Measurements from ENCODE around the gene FGF3. TPM values are rescaled to one million over a fixed set of nuclear protein-coding genes. Genes with fewer than 3 reads are reported as not detected.

The FGF3 gene
- polyA plus RNA-seq, 3 donors, result not detected

GRCh38 chr11:69825037-69825834, 6.0 kb upstream of the FGF3 start:
- H3K4me1 ChIP-seq (ENCODE audit: control insufficient read depth in 1 of 2, insufficient read depth in 2 of 2, low read length in 2 of 2), result no peaks in the 10 kb centered on the region
- WGBS (ENCODE audit: insufficient coverage), result 77% methylated on average over 20 of the region's 20 CpGs
- no peaks in the 10 kb centered on the region for H3K79me2 ChIP-seq (ENCODE audit: insufficient read depth, low read length)
- H3K27ac ChIP-seq (ENCODE audit: low read depth in 1 of 2, low read length in 2 of 2), result no peak overlapping the region
- H3K4me1 Mint-ChIP-seq, result no peaks in the 10 kb centered on the region
- no peak overlapping the region for H3K27ac Mint-ChIP-seq
- no peak overlapping the region for H3K4me3 ChIP-seq (replicated peaks in 1 of 3; ENCODE audit: low read depth in 2 of 3, low read length in 3 of 3)
- no peak overlapping the region for H3K4me3 Mint-ChIP-seq
- no peak overlapping the region for H3K9ac ChIP-seq (ENCODE audit: insufficient read depth, low read length, poor library complexity, severe bottlenecking)
- no peak overlapping the region for H3K4me2 ChIP-seq (replicated peaks; ENCODE audit: extremely low read depth, low read length, poor library complexity, severe bottlenecking)
- H3K27me3 ChIP-seq (ENCODE audit: control insufficient read depth in 2 of 2, insufficient read depth in 2 of 2, low read length in 2 of 2), result peaks cover 0 to 8% of the 10 kb centered on the region in 2 donors
- H2AFZ ChIP-seq (ENCODE audit: insufficient read depth, low read depth, low read length, poor library complexity, severe bottlenecking), result no peak overlapping the region
- H3K36me3 ChIP-seq (replicated peaks in 1 of 2; ENCODE audit: control insufficient read depth in 1 of 2, insufficient read depth in 2 of 2, low read length in 2 of 2), result no peaks in the 10 kb centered on the region
- H3K9me3 ChIP-seq (replicated peaks in 1 of 2; ENCODE audit: control insufficient read depth in 1 of 2, insufficient read depth in 1 of 2, low read length in 2 of 2), result no peaks in the 10 kb centered on the region
- no peaks in the 10 kb centered on the region for H3K9me3 Mint-ChIP-seq
- TF ChIP-seq, protein P1, sequence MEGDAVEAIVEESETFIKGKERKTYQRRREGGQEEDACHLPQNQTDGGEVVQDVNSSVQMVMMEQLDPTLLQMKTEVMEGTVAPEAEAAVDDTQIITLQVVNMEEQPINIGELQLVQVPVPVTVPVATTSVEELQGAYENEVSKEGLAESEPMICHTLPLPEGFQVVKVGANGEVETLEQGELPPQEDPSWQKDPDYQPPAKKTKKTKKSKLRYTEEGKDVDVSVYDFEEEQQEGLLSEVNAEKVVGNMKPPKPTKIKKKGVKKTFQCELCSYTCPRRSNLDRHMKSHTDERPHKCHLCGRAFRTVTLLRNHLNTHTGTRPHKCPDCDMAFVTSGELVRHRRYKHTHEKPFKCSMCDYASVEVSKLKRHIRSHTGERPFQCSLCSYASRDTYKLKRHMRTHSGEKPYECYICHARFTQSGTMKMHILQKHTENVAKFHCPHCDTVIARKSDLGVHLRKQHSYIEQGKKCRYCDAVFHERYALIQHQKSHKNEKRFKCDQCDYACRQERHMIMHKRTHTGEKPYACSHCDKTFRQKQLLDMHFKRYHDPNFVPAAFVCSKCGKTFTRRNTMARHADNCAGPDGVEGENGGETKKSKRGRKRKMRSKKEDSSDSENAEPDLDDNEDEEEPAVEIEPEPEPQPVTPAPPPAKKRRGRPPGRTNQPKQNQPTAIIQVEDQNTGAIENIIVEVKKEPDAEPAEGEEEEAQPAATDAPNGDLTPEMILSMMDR (IDR thresholded peaks at IDR 0.05), result no peak
- no peaks in the 10 kb centered on the region for H3K36me3 Mint-ChIP-seq
- no peak for DNase-seq
- no peaks in the 10 kb centered on the region for H4K20me1 ChIP-seq (ENCODE audit: insufficient read depth, low read length)
- H3K27me3 Mint-ChIP-seq (ENCODE audit: low read depth in 3 of 3), result peaks cover 22 to 31% (median 26%) of the 10 kb centered on the region in 3 donors
- intact Hi-C loops (cut with micrococcal nuclease), result no loop called here

GRCh38 chr11:69823641-69824265, 4.5 kb upstream of the FGF3 start:
- Histone ChIP-seq H3K4me1 (ENCODE audit: control insufficient read depth in 1 of 2, insufficient read depth in 2 of 2, low read length in 2 of 2) (no peaks in the 10 kb centered on the region), H4K20me1 (ENCODE audit: insufficient read depth, low read length) (no peaks in the 10 kb centered on the region), H3K9me3 (replicated peaks in 1 of 2; ENCODE audit: control insufficient read depth in 1 of 2, insufficient read depth in 1 of 2, low read length in 2 of 2) (no peaks in the 10 kb centered on the region), H3K4me2 (replicated peaks; ENCODE audit: extremely low read depth, low read length, poor library complexity, severe bottlenecking) (no peak overlapping the region), H3K9ac (ENCODE audit: insufficient read depth, low read length, poor library complexity, severe bottlenecking) (no peak overlapping the region), H3K36me3 (replicated peaks in 1 of 2; ENCODE audit: control insufficient read depth in 1 of 2, insufficient read depth in 2 of 2, low read length in 2 of 2) (no peaks in the 10 kb centered on the region), H3K27ac (ENCODE audit: low read depth in 1 of 2, low read length in 2 of 2) (no peak overlapping the region), H3K27me3 (ENCODE audit: control insufficient read depth in 2 of 2, insufficient read depth in 2 of 2, low read length in 2 of 2) (peaks cover 0 to 19% of the 10 kb centered on the region in 2 donors), H2AFZ (ENCODE audit: insufficient read depth, low read depth, low read length, poor library complexity, severe bottlenecking) (no peak overlapping the region), H3K4me3 (replicated peaks in 1 of 3; ENCODE audit: low read depth in 2 of 3, low read length in 3 of 3) (no peak overlapping the region), H3K79me2 (ENCODE audit: insufficient read depth, low read length) (no peaks in the 10 kb centered on the region)
- intact Hi-C loops (cut with micrococcal nuclease), result no loop called here
- Mint-ChIP-seq H3K36me3 (no peaks in the 10 kb centered on the region), H3K27ac (no peak overlapping the region), H3K27me3 (ENCODE audit: low read depth in 3 of 3) (peaks cover 28 to 44% (median 39%) of the 10 kb centered on the region in 3 donors), H3K4me3 (no peak overlapping the region), H3K9me3 (peaks cover 0 to 3% (median 0%) of the 10 kb centered on the region in 7 donors), H3K4me1 (no peaks in the 10 kb centered on the region)
- TF ChIP-seq, protein P1 (IDR thresholded peaks at IDR 0.05), result no peak
- 58% methylated on average over 3 of the region's 6 CpGs for WGBS (ENCODE audit: insufficient coverage)
- DNase-seq, result no peak
